K562 (cell line): Measurements from ENCODE around the gene KLHL29. TPM values are rescaled to one million over a fixed set of nuclear protein-coding genes. Genes with fewer than 3 reads are reported as not detected.

Experiments
- ATAC-seq: fragments of 200-7000 bp; cut with Tn5 transposase; 3 replicates; pipeline ENCODE4 v1.9.1; 2020; ENCODE audit warnings: moderate library complexity
- BruUV-seq: library from RNA; stranded (reverse); fragments of 400-500 nt; replicated peaks from 2 replicates; lab custom pipeline; 2021; lab: Mats Ljungman, UMichigan
- CTCF ChIA-PET: fragments of 300-600 bp; formaldehyde crosslinking; extraction: SDS; loops from one replicate; lab custom pipeline; 2021; ENCODE audit warnings: low intra/inter-chr PET ratio; lab: Yijun Ruan, JAX
- POLR2A ChIA-PET: fragments of 300-600, 350-650 bp; sonication (Branson Sonifier 250); formaldehyde crosslinking; extraction: SDS; loops from one replicate; lab custom pipeline; 2021; ENCODE audit warnings: antibody characterized with exemption, inconsistent platforms; lab: Yijun Ruan, JAX
- DNase-seq, 4 experiments: peaks; one replicate each; pipeline versions ENCODE4 v3.0.0 to v3.0.0-alpha.2; 2011 to 2018; ENCODE audit warnings: low spot score in 3 of 4, mixed read lengths in 3 of 4; ENCODE audit errors: extremely low read depth in 1 of 4
- FAIRE-seq: peaks from 2 replicates; lab custom pipeline; 2011; peaks lifted over from hg19 to GRCh38; lab: Jason Lieb, UNC
- H2AFZ ChIP-seq: 2 replicates; pipeline ENCODE4 v1.6.0; 2011; ENCODE audit warnings: low read depth, low read length, control low read depth, inconsistent platforms
- H3K27ac ChIP-seq: fragments of 200-600 bp; 3 replicates; pipeline ENCODE4 v1.8.0; 2011; ENCODE audit warnings: low read depth, mild to moderate bottlenecking, control low read depth, inconsistent platforms, low read length, moderate library complexity, mixed read lengths; ENCODE audit errors: extremely low read depth
- H3K27me3 ChIP-seq, 2 experiments: fragments of 300-600 bp in 1 of 2; 2 replicates in 1 of 2; 3 replicates in 1 of 2; pipeline versions ENCODE4 v1.6.0 to v1.8.0; 2011; ENCODE audit warnings: inconsistent platforms in 2 of 2, low read length in 2 of 2, mild to moderate bottlenecking in 1 of 2, mixed read lengths in 1 of 2, moderate library complexity in 1 of 2; ENCODE audit not compliant: control insufficient read depth in 2 of 2, insufficient read depth in 2 of 2
- H3K36me3 ChIP-seq: fragments of 300-600 bp; 3 replicates; pipeline ENCODE4 v1.8.0; 2011; ENCODE audit warnings: mild to moderate bottlenecking, low read length, inconsistent platforms; ENCODE audit not compliant: control insufficient read depth, insufficient read depth
- H3K4me1 ChIP-seq, 2 experiments: fragments of 200-600 bp in 1 of 2; replicated peaks in 1 of 2; 2 replicates in 1 of 2; 3 replicates in 1 of 2; pipeline versions ENCODE4 v1.5.1 to v1.8.0; 2011; ENCODE audit warnings: inconsistent platforms in 2 of 2, low read length in 2 of 2, mild to moderate bottlenecking in 1 of 2, mixed read lengths in 1 of 2, moderate library complexity in 1 of 2; ENCODE audit not compliant: control insufficient read depth in 2 of 2, insufficient read depth in 2 of 2
- H3K4me2 ChIP-seq: 2 replicates; pipeline ENCODE4 v1.6.1; 2011; ENCODE audit warnings: low read length, control low read depth, inconsistent platforms, mixed read lengths; ENCODE audit not compliant: insufficient read depth
- H3K4me3 ChIP-seq: fragments of 200-600 bp; sonication (generic), shearing (Covaris generic); 2 replicates; pipeline ENCODE4 v1.5.1; 2016; ENCODE audit warnings: control low read depth, inconsistent platforms
- H3K79me2 ChIP-seq: fragments of 200-600 bp; 3 replicates; pipeline ENCODE4 v1.8.0; 2011; ENCODE audit warnings: low read length, inconsistent platforms; ENCODE audit not compliant: control insufficient read depth, insufficient read depth
- H3K9ac ChIP-seq, 2 experiments: 2 replicates each; pipeline versions ENCODE4 v1.6.0 to v1.6.1; 2011; ENCODE audit warnings: low read depth in 2 of 2, low read length in 2 of 2, control low read depth in 1 of 2, inconsistent platforms in 1 of 2, mild to moderate bottlenecking in 1 of 2, mixed read lengths in 1 of 2; ENCODE audit not compliant: insufficient read depth in 1 of 2
- H3K9me1 ChIP-seq: one replicate; pipeline ENCODE4 v1.6.0; 2011; ENCODE audit warnings: inconsistent platforms, mild to moderate bottlenecking, low read length, moderate library complexity; ENCODE audit not compliant: control insufficient read depth, insufficient read depth
- H3K9me3 ChIP-seq: replicated peaks from 2 replicates; pipeline ENCODE4 v1.5.1; 2011; ENCODE audit warnings: low read depth, low read length, inconsistent platforms; ENCODE audit not compliant: control insufficient read depth, insufficient read depth
- H4K20me1 ChIP-seq: replicated peaks from 2 replicates; pipeline ENCODE4 v1.6.1; 2011; ENCODE audit warnings: low read length, inconsistent platforms, mixed read lengths; ENCODE audit not compliant: control insufficient read depth, insufficient read depth
- CEBPG ChIP-seq, 3 experiments: fragments of 200-800 bp in 1 of 3; sonication (Bioruptor generic) in 1 of 3; sonication (generic) in 1 of 3; formaldehyde crosslinking in 1 of 3; IDR thresholded peaks in 2 of 3; conservative IDR thresholded peaks in 1 of 3; 2 replicates each; pipeline versions ENCODE4 v1.6.1 to v1.8.0; 2016 to 2022; ENCODE audit warnings: missing compliant biosample characterization in 2 of 3, missing genetic modification characterization in 2 of 3, mild to moderate bottlenecking in 1 of 3, missing genetic modification reagents in 1 of 3
- CTBP1 ChIP-seq: fragments of 450-650 bp; IDR thresholded peaks from 2 replicates; pipeline ENCODE4 v1.6.1; 2016; ENCODE audit warnings: borderline replicate concordance
- ETV1 ChIP-seq: fragments of 450-650 bp; conservative IDR thresholded peaks from 2 replicates; pipeline ENCODE4 v1.6.1; 2016; ENCODE audit warnings: missing genetic modification characterization, control low read depth, low read depth, missing compliant biosample characterization
- GABPA ChIP-seq: fragments of 200-800 bp; sonication (Bioruptor generic); conservative IDR thresholded peaks from 2 replicates; pipeline ENCODE4 v1.6.1; 2016; ENCODE audit warnings: low read depth, missing genetic modification characterization, missing compliant biosample characterization
- GATA2 ChIP-seq: sonication (generic); formaldehyde crosslinking; IDR thresholded peaks from 2 replicates; pipeline ENCODE4 v1.4.0; 2020; ENCODE audit warnings: mild to moderate bottlenecking, missing genetic modification reagents
- HNRNPK ChIP-seq: fragments of 200-400 bp; formaldehyde crosslinking; IDR thresholded peaks from one replicate; pipeline ENCODE4 v1.6.1; 2018; ENCODE audit warnings: mild to moderate bottlenecking, low read depth, low read length; ENCODE audit not compliant: poor library complexity, severe bottlenecking
- KLF10 ChIP-seq: fragments of 250-450 bp; sonication (Bioruptor Pico); IDR thresholded peaks from 2 replicates; pipeline ENCODE4 v1.6.1; 2021; ENCODE audit warnings: matching md5 sums
- LCOR ChIP-seq: sonication (generic); formaldehyde crosslinking; IDR thresholded peaks from 2 replicates; pipeline ENCODE4 v1.8.0; 2022; ENCODE audit warnings: mild to moderate bottlenecking, missing genetic modification reagents
- MEF2A ChIP-seq: IDR thresholded peaks from 2 replicates; pipeline ENCODE4 v1.6.1; 2011; ENCODE audit warnings: low read depth, mild to moderate bottlenecking, low read length, moderate library complexity; ENCODE audit not compliant: control insufficient read depth
- MYNN ChIP-seq, 2 experiments: sonication (generic); formaldehyde crosslinking in 1 of 2; IDR thresholded peaks; 2 replicates each; pipeline versions ENCODE4 v1.5.0 to v1.6.1; 2016 to 2020; ENCODE audit warnings: antibody characterized with exemption in 1 of 2, missing genetic modification reagents in 1 of 2
- NR2C1 ChIP-seq, 2 experiments: fragments of 450-650 bp; IDR thresholded peaks; 2 replicates each; pipeline ENCODE4 v1.6.1; 2017; ENCODE audit warnings: mild to moderate bottlenecking in 2 of 2, antibody characterized with exemption in 1 of 2, inconsistent platforms in 1 of 2, missing compliant biosample characterization in 1 of 2, missing genetic modification characterization in 1 of 2
- NR2C2 ChIP-seq, 2 experiments: fragments of 200-800 bp in 1 of 2; sonication (Bioruptor generic) in 1 of 2; sonication (generic) in 1 of 2; formaldehyde crosslinking in 1 of 2; IDR thresholded peaks; 2 replicates each; pipeline versions ENCODE4 v1.6.1 to v1.8.0; 2016 to 2022; ENCODE audit warnings: mild to moderate bottlenecking in 1 of 2, missing compliant biosample characterization in 1 of 2, missing genetic modification characterization in 1 of 2, missing genetic modification reagents in 1 of 2
- PPARD ChIP-seq: fragments of 250-450 bp; sonication (Bioruptor Pico); IDR thresholded peaks from 2 replicates; pipeline ENCODE4 v1.8.0; 2022; ENCODE audit warnings: inconsistent platforms, mild to moderate bottlenecking, moderate library complexity
- TCF15 ChIP-seq: fragments of 250-450 bp; sonication (Bioruptor Pico); IDR thresholded peaks from 2 replicates; pipeline ENCODE4 v1.8.0; 2022; ENCODE audit warnings: moderate library complexity, mild to moderate bottlenecking, inconsistent platforms
- ZFPM2 ChIP-seq: fragments of 250-450 bp; sonication (Bioruptor Pico); IDR thresholded peaks from 2 replicates; pipeline ENCODE4 v1.5.1; 2022; ENCODE audit warnings: mild to moderate bottlenecking
- ZNF655 ChIP-seq: fragments of 250-450 bp; sonication (Bioruptor Pico); IDR thresholded peaks from 2 replicates; pipeline ENCODE4 v1.5.0; 2021
- WGBS: fragments of 100-300 bp; shearing (Covaris generic); methylation state at CpG from one replicate; pipeline ENCODE4 v1.1.6; 2016; ENCODE audit warnings: low coverage, mixed read lengths; ENCODE audit not compliant: insufficient coverage; ENCODE audit errors: missing lambda C conversion rate; 5-methylcytosine and 5-hydroxymethylcytosine counted together
- in situ Hi-C: fragments of 300-500 bp; cut with MboI; formaldehyde crosslinking; loops from 4 replicates; pipeline ENCODE4 v1.15.0; 2018; ENCODE audit warnings: inconsistent platforms, mixed read lengths
- intact Hi-C: fragments of 100-400 bp; cut with micrococcal nuclease; formaldehyde crosslinking; loops from 2 replicates; pipeline ENCODE4 v1.14.2; 2022
- polyA plus RNA-seq, 8 experiments: library from polyadenylated mRNA; depleted of rRNA in 4 of 8; stranded (reverse) in 5 of 8; unstranded in 3 of 8; fragments of >200 nt; fragmentation: Nextera tagmentation in 2 of 8; fragmentation: Illumina TruSeq in 1 of 8; extraction: Ambion mirVana in 2 of 8; extraction: Trizol in 1 of 8; gene quantifications; 2 replicates each; pipeline versions ENCODE4 v1.2.1 to v1.2.3, GENCODE V29; 2011 to 2014; ENCODE audit warnings: inconsistent platforms in 1 of 8, missing spikeins in 1 of 8
- total RNA-seq, 7 experiments: library from RNA; depleted of rRNA in 6 of 7; stranded (reverse); fragments of >200 nt in 6 of 7; fragmentation: Illumina TruSeq in 2 of 7; extraction: Trizol in 2 of 7; gene quantifications; 2 replicates each; pipeline versions ENCODE4 v1.2.1 to v1.2.3, GENCODE V29; 2011 to 2021; ENCODE audit warnings: low replicate concordance in 1 of 7

The KLHL29 gene
- total and polyA plus RNA-seq, 9 of the 15 experiments (the other 6 are each of a cell fraction or from before 2014, with no cell fraction given), result 0.03 to 0.31 (median 0.08) TPM; not detected in 1

DNA sequence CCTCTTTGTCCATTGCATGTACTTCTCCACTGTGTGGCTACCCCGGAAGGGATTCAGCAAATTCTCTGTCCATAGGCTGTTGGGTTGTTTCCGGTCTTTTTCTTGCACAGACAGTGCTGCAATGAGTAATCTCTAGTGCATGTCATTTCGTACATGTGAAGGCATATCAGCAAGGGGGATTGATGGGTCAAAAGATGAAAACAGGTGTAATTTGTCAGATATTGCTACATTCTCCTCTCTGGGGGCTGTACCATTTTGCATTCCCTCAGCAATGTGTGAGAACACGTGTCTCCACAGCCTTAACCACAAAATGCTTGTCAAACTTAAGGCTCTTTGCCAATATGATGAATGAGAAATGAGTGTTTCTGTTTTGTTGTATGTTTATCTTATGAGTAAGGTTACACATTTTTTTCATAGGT is 60.5 kb downstream of the KLHL29 start:
- POLR2A ChIA-PET, result no interaction called here
- no peak overlapping the region for H3K27ac ChIP-seq
- TF ChIP-seq TCF15 (CRISPR knock-in tag), result no peak
- TF ChIP-seq MYNN (IDR thresholded peaks at IDR 0.05), result no peak
- no peak for TF ChIP-seq MYNN (CRISPR knock-in tag; IDR thresholded peaks at IDR 0.05)
- TF ChIP-seq LCOR (CRISPR knock-in tag), result no peak
- TF ChIP-seq PPARD, result no peak
- TF ChIP-seq NR2C1 (IDR thresholded peaks at IDR 0.05), result peak; percentile 56
- peak; percentile 76 for TF ChIP-seq NR2C1 (tag; IDR thresholded peaks at IDR 0.05)
- no peak for TF ChIP-seq NR2C2 (CRISPR knock-in tag; IDR thresholded peaks at IDR 0.05)
- peak; percentile 91 for TF ChIP-seq NR2C2 (tag; IDR thresholded peaks at IDR 0.05)
- no peak for TF ChIP-seq MEF2A
- no peak for TF ChIP-seq ZNF655 (CRISPR knock-in tag)
- TF ChIP-seq GATA2 (CRISPR knock-in tag), result no peak
- 0 out of 2 replicates have a peak, but pooled peaks have one; percentile 20 for TF ChIP-seq ETV1 (tag)
- no peak for TF ChIP-seq KLF10 (CRISPR knock-in tag)
- TF ChIP-seq GABPA, result peak; percentile 87
- no peak for TF ChIP-seq HNRNPK
- no peak for TF ChIP-seq CEBPG (CRISPR knock-in tag; IDR thresholded peaks at IDR 0.05)
- 0 out of 4 replicates have a peak, but pooled peaks of 1 of the 2 experiments have one; percentile 31 for TF ChIP-seq CEBPG (tag; conservative IDR thresholded peaks at IDR 0.05 in 1 of 2, IDR thresholded peaks at IDR 0.05 in 1 of 2)
- TF ChIP-seq CTBP1, result no peak
- no peak for TF ChIP-seq ZFPM2 (CRISPR knock-in tag)
- TF ChIP-seq, all 486 proteins: peak for 5
- DNase-seq, result no peak
- no TSS peak for BruUV-seq
- H3K79me2 ChIP-seq, result no peaks in the 10 kb centered on the region
- no peaks in the 10 kb centered on the region for H3K9me3 ChIP-seq
- no peaks in the 10 kb centered on the region for H3K36me3 ChIP-seq
- no peak overlapping the region for H2AFZ ChIP-seq
- 0 out of 5 replicates have a peak, but pooled peaks cover 0 to 6% of the 10 kb centered on the region in 2 experiments for H3K27me3 ChIP-seq
- CTCF ChIA-PET, result no interaction called here
- no peaks in the 10 kb centered on the region for H3K9me1 ChIP-seq
- FAIRE-seq, result no peak
- intact Hi-C loops (no loop called here), in situ Hi-C loops (no loop called here)
- no peak overlapping the region for H3K4me2 ChIP-seq
- no peak for ATAC-seq
- WGBS, result 0% methylated on average over 4 of the region's 4 CpGs
- no peak overlapping the region for H3K9ac ChIP-seq
- no peaks in the 10 kb centered on the region for H4K20me1 ChIP-seq
- H3K4me3 ChIP-seq, result no peak overlapping the region
- H3K4me1 ChIP-seq, result peaks cover 0 to 6% of the 10 kb centered on the region in 2 experiments; a peak in 1 of 5 replicates
